MCF 10A (cell line): ENCODE measurements around the gene CALML6. TPM values are rescaled to one million over a fixed set of nuclear protein-coding genes. Genes with fewer than 3 reads are reported as not detected.

Source experiments
- BruUV-seq: library from RNA; stranded (reverse); fragments of 400-500 nt; replicated peaks from 2 replicates; lab custom pipeline; 2021; lab: Mats Ljungman, UMichigan
- CTCF ChIA-PET: fragments of 300-600 bp; sonication (Branson Sonifier 250); formaldehyde crosslinking; extraction: SDS; loops from one replicate; lab custom pipeline; 2021; ENCODE audit warnings: antibody characterized with exemption, inconsistent platforms; lab: Yijun Ruan, JAX
- POLR2A ChIA-PET: fragments of 300-600, 350-650 bp; sonication (Branson Sonifier 250); formaldehyde crosslinking; extraction: SDS; loops from one replicate; lab custom pipeline; 2020; ENCODE audit warnings: antibody characterized with exemption, inconsistent platforms; lab: Yijun Ruan, JAX
- DNase-seq: peaks from one replicate; pipeline ENCODE4 v3.0.0-alpha.2; 2018; ENCODE audit not compliant: unreplicated experiment
- H3K27ac Mint-ChIP-seq: one replicate; pipeline ENCODE4 v1.8.0; 2022; ENCODE audit warnings: mild to moderate bottlenecking, low read depth, mixed read lengths; ENCODE audit not compliant: unreplicated experiment
- H3K27me3 Mint-ChIP-seq: one replicate; pipeline ENCODE4 v1.8.0; 2022; ENCODE audit warnings: mixed read lengths; ENCODE audit not compliant: insufficient read depth, unreplicated experiment
- H3K36me3 Mint-ChIP-seq: one replicate; pipeline ENCODE4 v1.8.0; 2022; ENCODE audit warnings: mild to moderate bottlenecking, moderate library complexity, mixed read lengths; ENCODE audit not compliant: insufficient read depth, unreplicated experiment
- H3K4me1 Mint-ChIP-seq: one replicate; pipeline ENCODE4 v1.8.0; 2022; ENCODE audit warnings: mixed read lengths; ENCODE audit not compliant: insufficient read depth, unreplicated experiment
- H3K4me3 Mint-ChIP-seq: one replicate; pipeline ENCODE4 v1.8.0; 2022; ENCODE audit warnings: mild to moderate bottlenecking, moderate library complexity, mixed read lengths; ENCODE audit not compliant: unreplicated experiment
- H3K9me3 Mint-ChIP-seq: one replicate; pipeline ENCODE4 v1.8.0; 2022; ENCODE audit warnings: mixed read lengths; ENCODE audit not compliant: unreplicated experiment
- intact Hi-C: fragments of 100-400 bp; cut with micrococcal nuclease; formaldehyde crosslinking; loops from 2 replicates; pipeline ENCODE4 v1.14.1; 2022
- total RNA-seq: library from RNA; stranded (reverse); gene quantifications from 2 replicates; pipeline ENCODE4 v1.2.3, GENCODE V29; 2022
- TF ChIP-seq, protein P1 (sequence below): fragments of 200-600 bp; IDR thresholded peaks from one replicate; pipeline ENCODE4 v1.8.0; 2022; ENCODE audit warnings: antibody characterized with exemption, mild to moderate bottlenecking; ENCODE audit not compliant: unreplicated experiment

Gene CALML6
- total RNA-seq, 1 experiment from 2014 or later = 1.7 TPM

DNA sequence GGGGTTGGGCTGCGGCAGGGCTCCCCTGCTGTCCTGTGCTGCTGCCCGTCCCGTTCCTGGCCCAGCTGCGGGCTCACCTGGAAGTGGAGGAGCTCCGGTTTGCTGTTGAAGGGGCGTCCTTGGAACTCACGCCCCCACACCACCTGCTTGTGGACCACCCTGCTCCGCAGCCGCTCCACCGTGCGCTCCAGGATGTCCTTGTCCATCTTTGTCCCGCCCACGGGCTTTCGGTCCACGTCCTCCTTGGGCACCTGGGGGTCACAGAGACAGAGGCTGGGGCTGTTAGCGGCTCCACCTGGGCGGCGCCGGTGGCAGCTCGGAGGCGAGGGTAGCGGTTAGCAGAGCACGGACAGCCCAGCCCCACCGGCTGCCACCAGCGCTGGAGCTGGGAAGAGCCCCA is 49.8 kb downstream of the CALML6 start:
- no peak overlapping the region for H3K4me3 Mint-ChIP-seq
- H3K9me3 Mint-ChIP-seq = peaks cover 9% of the 10 kb centered on the region
- H3K36me3 Mint-ChIP-seq = no peaks in the 10 kb centered on the region
- H3K27me3 Mint-ChIP-seq = peaks cover 34% of the 10 kb centered on the region
- no TSS peak for BruUV-seq
- TF ChIP-seq, protein P1, sequence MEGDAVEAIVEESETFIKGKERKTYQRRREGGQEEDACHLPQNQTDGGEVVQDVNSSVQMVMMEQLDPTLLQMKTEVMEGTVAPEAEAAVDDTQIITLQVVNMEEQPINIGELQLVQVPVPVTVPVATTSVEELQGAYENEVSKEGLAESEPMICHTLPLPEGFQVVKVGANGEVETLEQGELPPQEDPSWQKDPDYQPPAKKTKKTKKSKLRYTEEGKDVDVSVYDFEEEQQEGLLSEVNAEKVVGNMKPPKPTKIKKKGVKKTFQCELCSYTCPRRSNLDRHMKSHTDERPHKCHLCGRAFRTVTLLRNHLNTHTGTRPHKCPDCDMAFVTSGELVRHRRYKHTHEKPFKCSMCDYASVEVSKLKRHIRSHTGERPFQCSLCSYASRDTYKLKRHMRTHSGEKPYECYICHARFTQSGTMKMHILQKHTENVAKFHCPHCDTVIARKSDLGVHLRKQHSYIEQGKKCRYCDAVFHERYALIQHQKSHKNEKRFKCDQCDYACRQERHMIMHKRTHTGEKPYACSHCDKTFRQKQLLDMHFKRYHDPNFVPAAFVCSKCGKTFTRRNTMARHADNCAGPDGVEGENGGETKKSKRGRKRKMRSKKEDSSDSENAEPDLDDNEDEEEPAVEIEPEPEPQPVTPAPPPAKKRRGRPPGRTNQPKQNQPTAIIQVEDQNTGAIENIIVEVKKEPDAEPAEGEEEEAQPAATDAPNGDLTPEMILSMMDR = no peak
- ChIA-PET POLR2A (no interaction called here), CTCF (no interaction called here)
- intact Hi-C loops = no loop called here
- no peak for DNase-seq
- H3K27ac Mint-ChIP-seq = no peak overlapping the region
- peaks cover 18% of the 10 kb centered on the region for H3K4me1 Mint-ChIP-seq

DNA sequence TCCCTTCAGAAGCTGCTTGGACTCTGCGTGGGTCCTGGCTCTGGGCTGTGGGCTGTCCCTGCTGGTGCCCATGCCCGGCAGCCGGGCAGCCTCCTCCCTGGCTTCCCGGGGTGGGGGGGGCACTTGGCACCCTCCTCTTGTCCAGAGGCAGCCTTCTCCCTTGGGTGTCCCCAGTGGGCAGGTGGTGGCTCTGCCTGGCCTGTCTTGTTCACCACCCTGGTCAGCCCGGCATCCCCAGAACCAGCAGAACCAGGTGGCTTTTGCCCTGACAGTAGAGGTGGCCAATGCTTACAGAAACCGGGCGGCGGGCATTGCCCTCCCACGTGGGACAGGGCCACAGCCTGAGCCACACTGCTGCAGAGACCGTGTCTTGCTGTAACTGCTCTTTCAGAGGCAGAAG is 50.5 kb downstream of the CALML6 start:
- no peak for DNase-seq
- Mint-ChIP-seq H3K27ac (no peak overlapping the region), H3K9me3 (peaks cover 9% of the 10 kb centered on the region), H3K36me3 (no peaks in the 10 kb centered on the region), H3K4me3 (no peak overlapping the region), H3K27me3 (peaks cover 26% of the 10 kb centered on the region), H3K4me1 (peaks cover 16% of the 10 kb centered on the region)
- CTCF ChIA-PET = interaction anchor here (1.7 kb wide), 1 partner anchor 79 kb away, joined by 4 read pairs; no protein-coding TSS in a partner anchor
- BruUV-seq = no TSS peak
- TF ChIP-seq, protein P1 = no peak
- POLR2A ChIA-PET = no interaction called here
- intact Hi-C loops = no loop called here

DNA sequence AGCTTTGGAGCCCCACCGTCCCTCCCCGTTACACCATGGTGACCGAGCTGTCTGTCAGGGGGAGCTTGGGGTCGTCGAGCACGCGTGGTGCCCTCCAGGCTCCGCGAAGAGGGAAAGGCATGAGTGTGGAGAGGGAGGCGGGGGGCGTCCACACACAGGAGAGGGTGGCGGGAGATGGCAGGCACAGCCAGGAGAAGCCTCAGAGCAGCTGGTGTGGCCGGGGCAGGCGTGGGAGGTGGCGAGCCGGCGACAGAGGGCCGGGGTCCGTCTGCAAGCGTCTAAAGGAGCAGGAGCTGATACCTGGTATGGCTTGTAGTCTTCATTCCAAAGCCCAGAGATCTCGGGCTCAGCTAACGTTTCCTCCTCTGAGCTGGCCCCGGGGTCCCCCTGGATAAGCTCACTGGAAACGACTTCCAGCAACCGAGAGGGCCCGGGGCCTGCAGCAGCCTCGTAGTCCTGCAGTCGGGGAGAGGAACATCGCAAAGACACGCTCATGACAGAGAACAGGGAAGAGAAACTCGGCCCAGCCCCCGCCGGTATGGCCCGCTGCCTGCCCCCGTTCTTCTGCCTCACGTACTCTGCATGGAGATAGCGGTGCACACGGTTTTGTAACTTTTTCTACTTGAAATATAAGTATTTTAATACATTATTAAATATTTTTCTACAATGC is 51.1 kb downstream of the CALML6 start:
- intact Hi-C loops = no loop called here
- Mint-ChIP-seq H3K27me3 (peaks cover 20% of the 10 kb centered on the region), H3K36me3 (no peaks in the 10 kb centered on the region), H3K27ac (no peak overlapping the region), H3K4me3 (no peak overlapping the region), H3K9me3 (peaks cover 9% of the 10 kb centered on the region), H3K4me1 (peaks cover 9% of the 10 kb centered on the region)
- no peak for DNase-seq
- POLR2A ChIA-PET = no interaction called here
- CTCF ChIA-PET = interaction anchor here (1.7 kb wide), 1 partner anchor 78 kb away, joined by 4 read pairs; no protein-coding TSS in a partner anchor
- TF ChIP-seq, protein P1 = no peak
- no TSS peak for BruUV-seq

Other genes with a start within 250 kb of the CALML6 start
- 35.4 and 38.1 TPM in 2 replicates for gene SLC35E2B, start 222.5 kb upstream of the CALML6 start, total RNA-seq
- gene CDK11A, start 190.9 kb upstream of the CALML6 start, total RNA-seq = 43.8 and 54.0 TPM in 2 replicates
- gene NADK, start 136.8 kb upstream of the CALML6 start, total RNA-seq = 106 and 107 TPM in 2 replicates
- gene GNB1, start 24.2 kb upstream of the CALML6 start, total RNA-seq = 426 and 430 TPM in 2 replicates
- gene TMEM52, start 4.0 kb downstream of the CALML6 start, total RNA-seq = 0.91 and 1.2 TPM in 2 replicates
- gene CFAP74, start 88.5 kb downstream of the CALML6 start, total RNA-seq = not detected in 2 replicates
- not detected in 2 replicates for gene GABRD, start 104.1 kb downstream of the CALML6 start, total RNA-seq
- 20.3 and 24.9 TPM in 2 replicates for gene PRKCZ, start 135.2 kb downstream of the CALML6 start, total RNA-seq